Activated CD8-positive, alpha-beta memory T cell treated with anti-CD3 and anti-CD28 coated beads, Interleukin-2, amount 50 U/mL, for 24 hours (primary cell): ENCODE measurements around the gene ASB2.
A peak's percentile ranks its signal among the peaks of the same experiment; 100 is the strongest.

Source experiments
- DNase-seq: peaks from one replicate; pipeline ENCODE4 v3.0.0-alpha.2; 2020; ENCODE audit errors: extremely low read depth

The ASB2 gene

DNA sequence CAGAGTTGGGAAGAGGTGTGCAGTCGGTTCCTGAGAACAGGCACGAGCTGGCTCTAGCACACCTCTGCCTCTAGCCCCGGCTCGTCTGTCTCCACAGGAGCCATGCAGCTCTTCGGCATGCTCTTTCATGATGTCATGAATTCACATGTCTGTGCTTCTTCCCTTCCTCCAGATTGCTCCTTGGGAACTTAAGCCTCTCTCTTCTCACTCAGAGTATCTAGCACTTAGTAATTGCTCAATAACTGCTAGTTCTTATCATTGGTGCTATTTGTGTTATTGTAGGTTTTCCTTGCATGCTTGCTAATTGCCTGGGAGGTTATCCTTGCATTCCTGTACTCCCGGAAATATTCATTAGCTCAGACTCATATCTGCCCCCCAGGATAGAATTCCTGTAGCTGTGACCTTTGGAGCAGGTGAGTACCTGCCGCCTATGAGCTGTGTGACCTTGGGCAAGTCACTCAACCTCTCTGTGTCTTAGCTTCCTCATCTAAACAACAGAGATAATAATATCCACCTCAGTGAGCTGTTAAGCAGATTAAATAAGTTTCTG lies 29.8 kb downstream of the ASB2 start:
- DNase-seq = no peak

- no peak for DNase-seq
Observed at GRCh38 chr14:93946104-93946503, 30.3 kb downstream of the ASB2 start.

DNA sequence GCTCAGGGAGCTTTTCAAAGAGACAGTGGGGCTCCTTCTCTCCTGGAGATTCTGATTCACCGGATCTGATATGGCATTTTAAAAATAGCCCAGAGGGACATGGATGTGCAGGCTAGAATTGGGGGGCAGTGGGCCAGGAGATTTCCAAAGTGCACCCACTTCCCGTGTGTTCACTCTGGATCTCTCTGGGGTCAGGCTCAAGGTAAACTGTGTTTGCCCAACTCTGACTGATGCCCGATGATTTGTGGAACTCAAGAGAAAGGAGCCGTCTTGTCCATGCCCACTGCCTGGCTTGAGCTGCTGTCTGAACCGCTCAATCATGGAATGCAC lies 31.3 kb downstream of the ASB2 start:
- DNase-seq = no peak

DNA sequence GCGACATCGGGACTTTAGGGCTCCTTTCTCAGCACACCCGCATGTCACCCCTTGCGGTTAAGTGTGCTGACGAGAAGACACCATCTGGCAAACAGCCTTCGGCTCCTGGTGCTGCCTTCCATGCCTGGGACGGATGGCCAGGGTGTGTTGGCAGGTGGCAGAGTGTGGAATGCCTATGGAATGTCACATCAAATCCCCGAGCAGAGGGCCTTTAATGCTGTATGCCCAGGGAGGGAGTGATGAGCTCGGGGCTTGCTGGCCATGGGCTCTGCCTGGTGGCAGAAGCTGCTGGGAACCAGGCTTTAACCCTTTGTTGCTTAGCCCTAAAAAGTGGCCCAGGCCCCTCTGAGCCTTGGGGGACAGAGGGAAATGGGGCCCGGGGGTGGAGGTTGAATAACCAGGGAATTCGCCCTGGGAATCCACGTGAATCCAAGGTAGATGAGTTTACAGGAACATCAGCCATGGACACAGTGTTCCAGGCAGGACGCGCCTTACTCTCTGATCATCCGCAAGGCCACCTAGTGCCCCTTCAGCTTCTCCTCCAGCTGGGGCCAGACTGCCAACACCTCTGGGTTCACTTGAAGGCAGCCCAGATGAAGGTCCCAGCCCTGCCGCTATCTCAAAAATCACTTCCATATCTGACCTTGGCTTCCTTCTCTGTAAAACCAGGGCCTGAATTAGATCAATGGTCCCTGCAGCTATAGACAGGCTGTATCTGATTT lies 31.9 kb downstream of the ASB2 start:
- no peak for DNase-seq

DNA sequence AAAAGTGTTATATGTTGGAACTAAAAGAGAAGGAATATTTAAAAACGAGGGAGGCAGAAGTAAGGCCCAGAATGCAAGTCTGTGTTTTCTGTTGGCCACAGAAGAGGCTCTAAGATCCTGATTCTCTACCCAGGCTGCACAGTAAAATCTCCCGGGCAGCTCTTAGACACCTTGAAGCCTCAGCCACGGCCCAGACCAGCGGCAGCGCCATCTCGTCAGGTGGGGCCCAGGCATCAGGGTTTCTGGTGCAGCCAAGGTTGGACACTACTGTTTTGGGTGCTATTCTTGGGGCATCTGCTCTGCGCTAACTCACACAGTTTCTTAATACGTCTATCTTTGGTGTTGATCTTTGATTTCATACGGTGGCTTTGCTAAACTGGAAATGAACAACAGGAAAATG lies 32.4 kb downstream of the ASB2 start:
- DNase-seq = no peak

DNA sequence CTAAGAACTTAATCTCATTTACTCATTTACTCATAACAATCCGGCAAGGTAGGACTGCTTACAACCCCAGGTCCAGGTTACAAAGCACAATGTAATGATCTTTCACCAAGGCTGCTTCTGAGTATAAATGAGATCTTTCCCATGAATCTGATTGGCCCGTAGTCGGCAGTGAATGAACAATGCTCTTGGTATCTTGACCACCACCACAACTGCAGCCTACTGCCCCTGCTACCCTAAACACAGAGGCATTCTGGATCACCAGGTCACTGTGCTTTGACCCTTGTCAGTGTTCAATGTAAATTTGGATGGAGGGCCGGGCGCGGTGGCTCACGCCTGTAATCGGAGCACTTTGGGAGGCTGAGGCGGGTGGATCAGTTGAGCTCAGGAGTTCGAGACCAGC lies 33.3 kb downstream of the ASB2 start:
- DNase-seq = no peak

GRCh38 chr14:93941293-93941910 lies 35.0 kb downstream of the ASB2 start:
- DNase-seq = no peak

GRCh38 chr14:93940437-93940836 lies 35.9 kb downstream of the ASB2 start:
- DNase-seq = no peak

DNA sequence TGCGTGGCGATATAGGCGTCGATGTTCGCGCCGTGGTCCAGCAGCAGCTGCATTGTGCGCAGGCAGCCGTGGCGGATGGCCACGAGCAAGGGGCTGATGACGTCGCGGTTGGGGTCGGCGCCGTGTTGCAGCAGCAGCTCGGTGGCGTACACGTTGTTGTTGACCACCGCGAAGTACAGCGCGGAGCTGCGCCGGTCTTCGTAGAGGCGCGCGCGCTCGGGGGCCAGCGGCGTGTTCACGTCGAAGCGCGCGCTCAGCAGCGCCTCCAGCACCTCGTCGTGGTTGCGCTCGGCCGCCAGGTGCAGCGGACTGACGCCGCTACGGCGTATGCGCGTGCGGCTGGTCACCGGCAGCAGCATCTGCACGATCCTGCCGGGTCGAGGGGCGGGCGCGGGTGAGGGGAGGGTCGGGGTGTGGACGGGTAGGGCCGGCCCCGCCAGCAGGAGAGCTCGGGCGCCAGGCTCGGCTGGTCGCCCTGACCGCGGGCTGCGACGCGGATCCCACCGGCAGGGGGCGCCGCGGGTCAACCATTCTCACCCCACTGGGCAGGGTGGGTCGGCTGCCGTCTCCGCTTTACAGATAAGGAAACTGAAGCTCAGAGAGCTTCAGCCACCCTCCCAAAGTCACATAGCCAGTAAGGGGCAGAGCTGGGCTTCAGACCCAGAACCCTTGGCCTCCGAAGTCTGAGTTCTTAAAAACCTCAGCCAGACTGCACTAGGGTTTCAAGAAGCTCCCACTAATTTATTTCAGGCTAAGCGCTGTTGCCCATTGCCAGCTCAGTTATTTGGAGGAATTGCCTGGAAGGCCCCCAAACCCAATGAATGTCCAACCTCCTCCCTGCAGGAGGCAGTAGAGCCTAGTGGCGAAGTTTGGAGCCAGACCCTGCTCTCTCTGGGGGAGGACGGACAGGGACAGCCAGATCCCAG lies 36.8 kb downstream of the ASB2 start:
- DNase-seq = peak; percentile 77

DNA sequence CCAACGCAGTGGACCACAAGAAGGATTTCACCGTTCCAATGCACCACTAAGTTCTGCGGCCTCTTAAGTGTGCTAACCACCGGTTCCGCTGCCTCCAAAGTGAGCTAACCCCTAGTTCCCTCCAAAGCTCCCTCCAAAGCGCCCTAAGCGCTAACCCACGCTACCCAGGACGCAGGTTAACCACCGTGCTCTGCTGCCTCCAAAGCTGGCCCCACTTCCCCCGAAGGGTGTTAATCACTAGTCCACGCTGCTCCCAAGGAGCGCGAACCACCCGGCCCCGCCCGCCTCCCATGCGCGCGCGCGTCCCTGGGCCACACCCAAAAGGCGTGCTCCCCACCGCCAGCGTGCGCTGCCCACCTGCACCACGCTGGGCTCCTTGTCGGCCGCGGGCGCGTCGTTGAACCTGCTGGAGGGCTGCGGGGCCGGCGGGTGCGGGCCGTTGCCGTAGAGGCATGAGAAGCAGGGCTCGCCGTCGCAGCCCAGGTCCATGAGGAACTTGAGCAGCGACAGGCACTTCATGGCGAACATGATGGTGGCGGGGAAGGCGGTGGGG lies 37.5 kb downstream of the ASB2 start:
- no peak for DNase-seq

- DNase-seq = no peak
Observed at GRCh38 chr14:93937519-93937918, 38.9 kb downstream of the ASB2 start.

DNA sequence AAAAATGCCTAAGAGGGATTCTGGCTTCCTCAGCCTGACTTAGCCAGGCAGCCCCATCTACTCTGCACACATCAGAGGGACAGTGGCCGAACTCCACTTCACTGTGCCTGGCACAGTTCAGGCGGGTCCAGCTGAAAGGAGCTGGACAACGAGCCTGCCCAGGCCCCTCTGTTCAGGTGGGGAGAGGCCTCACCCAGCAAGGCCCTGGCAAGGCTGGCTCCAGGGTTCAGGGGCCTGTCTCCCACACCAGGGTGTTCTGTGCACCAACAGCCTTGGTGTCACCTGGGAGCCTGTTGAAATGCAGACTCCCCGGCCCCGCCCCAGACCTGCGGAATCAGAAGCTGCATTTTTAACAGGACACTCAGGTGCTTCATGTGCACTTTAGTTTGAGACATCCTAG lies 39.4 kb downstream of the ASB2 start:
- no peak for DNase-seq

DNA sequence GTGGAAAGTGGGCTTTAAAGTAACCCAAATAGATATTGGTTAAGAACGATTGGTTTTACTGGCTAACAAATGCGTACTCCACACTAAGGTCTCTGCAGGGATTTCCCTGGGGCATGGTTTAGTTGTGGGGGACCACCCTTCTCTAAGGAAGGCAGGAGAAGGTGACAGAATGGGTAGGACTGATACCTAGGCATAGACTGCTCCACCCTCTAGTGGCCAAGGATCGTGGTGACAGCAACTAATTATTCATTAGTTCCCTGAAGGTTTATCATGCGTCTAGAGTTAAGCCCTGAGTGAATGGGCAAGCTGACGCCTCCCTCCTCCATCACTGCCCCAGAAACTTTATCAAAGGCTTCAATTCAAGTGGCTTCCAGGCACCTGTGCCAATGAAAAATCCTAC lies 40.1 kb downstream of the ASB2 start:
- DNase-seq = no peak

DNA sequence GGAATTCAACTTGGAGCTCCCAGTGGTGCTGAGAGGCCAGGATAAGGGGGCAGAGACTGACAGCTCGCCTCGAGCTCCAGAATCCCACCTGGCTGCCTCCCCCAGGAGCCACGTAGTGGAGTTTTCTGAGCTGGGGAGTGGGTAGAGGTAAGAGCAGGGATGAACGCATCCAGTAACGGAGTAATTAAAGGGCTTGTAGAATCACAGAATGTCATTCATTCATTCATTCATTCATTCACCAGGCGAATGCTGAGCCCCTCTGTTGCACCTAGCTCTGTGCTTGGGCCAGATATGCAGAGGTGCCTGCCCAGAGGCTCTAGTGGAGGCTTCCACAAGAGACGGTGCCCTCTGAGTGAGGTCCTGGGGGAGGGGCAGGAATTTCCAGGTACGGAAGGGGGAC lies 41.2 kb downstream of the ASB2 start:
- no peak for DNase-seq

- DNase-seq = no peak
Observed at GRCh38 chr14:93932642-93933041, 43.7 kb downstream of the ASB2 start.

GRCh38 chr14:93930989-93931307 lies 45.4 kb downstream of the ASB2 start:
- no peak for DNase-seq

DNA sequence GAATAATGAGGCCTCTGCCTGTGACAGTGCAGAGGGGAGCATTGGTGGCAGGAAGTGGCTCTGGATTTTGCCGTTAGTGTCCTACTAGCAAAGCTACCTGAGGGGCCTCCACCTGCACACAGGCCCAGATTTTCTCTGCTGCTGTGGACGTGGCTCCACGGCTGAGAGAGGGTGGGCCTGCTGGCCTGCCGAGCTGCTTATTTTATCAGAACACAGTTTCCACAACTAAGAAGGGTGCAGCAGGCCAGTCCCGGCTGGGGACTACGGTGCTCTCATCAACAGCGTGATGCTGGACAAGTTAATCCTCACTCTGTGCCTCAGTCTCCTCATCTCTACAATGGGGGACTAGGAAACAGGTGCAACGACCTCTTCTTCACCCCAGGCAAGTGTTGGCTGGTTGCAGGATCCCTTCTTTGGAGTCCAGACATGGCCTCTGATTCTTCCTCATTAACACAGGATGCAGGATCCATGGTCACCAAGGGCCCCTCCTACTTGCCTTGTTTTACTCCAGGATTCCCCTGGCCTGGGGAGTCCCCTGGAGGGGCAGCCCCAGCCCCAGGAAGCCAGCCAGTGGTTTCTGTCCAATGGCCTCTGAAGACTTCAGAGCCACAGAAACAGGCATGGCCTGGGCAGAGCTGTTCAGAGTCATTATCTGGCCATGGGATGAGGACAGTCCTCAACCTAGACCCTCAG lies 45.9 kb downstream of the ASB2 start:
- no peak for DNase-seq

DNA sequence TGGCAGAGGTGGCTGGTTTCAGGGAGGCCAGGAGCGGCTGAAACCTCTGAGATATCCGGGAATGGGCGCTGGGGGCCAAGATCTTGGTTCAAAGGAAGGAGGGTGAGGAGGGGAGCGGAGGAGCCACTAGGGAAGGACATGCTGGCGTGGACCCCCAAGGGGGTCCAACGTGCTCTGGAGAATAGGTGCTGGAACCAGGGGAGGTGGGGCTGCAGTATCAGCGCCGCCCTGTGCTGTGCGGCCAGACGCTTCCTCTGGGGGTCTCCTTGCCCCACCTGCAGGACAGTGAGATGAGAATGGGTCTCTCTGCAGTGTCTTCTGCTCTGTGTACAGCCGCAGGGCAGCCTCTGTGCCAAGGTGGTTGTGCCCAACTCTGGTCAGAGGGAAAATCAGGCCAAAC lies 46.7 kb downstream of the ASB2 start:
- no peak for DNase-seq

DNA sequence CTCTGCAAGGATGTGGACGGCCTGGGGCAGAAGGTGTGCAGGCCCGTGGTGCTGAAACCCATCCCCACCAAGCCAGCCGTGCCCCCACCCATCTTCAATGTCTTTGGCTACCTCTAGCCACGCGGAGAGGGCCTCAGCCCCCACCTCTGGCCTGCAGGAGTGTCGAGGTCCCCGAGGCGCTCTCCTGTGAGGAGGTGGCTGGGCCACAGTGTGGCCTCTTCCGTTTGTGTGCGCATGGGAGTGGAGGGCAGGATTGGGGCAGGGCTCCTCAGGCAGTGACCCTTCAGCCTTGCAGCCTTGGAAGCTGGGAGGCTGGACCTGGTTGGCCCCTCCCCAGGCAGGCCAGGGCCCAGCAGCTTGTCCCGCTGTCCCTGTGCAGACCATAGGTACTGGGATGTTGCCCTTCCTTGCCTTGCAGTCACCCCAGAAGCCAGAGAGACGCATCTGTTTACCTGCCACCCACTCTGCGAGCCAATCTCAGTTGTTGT lies 47.3 kb downstream of the ASB2 start:
- DNase-seq = no peak

GRCh38 chr14:93928184-93929047 lies 48.0 kb downstream of the ASB2 start:
- DNase-seq = no peak

GRCh38 chr14:93927800-93928145 lies 48.6 kb downstream of the ASB2 start:
- no peak for DNase-seq
